GM21786 (cell line): ENCODE data around the gene SH2D3A.
"Not testable (repeated sequence)": the region's sequence is repeated elsewhere in the genome, so short reads cannot be mapped to it uniquely, and the experiment has no call there.

Experiments used
- ATAC-seq: cut with Tn5 transposase; IDR thresholded peaks from one replicate; pipeline ENCODE4 v1.9.1; 2021; ENCODE audit not compliant: unreplicated experiment

SH2D3A gene

DNA sequence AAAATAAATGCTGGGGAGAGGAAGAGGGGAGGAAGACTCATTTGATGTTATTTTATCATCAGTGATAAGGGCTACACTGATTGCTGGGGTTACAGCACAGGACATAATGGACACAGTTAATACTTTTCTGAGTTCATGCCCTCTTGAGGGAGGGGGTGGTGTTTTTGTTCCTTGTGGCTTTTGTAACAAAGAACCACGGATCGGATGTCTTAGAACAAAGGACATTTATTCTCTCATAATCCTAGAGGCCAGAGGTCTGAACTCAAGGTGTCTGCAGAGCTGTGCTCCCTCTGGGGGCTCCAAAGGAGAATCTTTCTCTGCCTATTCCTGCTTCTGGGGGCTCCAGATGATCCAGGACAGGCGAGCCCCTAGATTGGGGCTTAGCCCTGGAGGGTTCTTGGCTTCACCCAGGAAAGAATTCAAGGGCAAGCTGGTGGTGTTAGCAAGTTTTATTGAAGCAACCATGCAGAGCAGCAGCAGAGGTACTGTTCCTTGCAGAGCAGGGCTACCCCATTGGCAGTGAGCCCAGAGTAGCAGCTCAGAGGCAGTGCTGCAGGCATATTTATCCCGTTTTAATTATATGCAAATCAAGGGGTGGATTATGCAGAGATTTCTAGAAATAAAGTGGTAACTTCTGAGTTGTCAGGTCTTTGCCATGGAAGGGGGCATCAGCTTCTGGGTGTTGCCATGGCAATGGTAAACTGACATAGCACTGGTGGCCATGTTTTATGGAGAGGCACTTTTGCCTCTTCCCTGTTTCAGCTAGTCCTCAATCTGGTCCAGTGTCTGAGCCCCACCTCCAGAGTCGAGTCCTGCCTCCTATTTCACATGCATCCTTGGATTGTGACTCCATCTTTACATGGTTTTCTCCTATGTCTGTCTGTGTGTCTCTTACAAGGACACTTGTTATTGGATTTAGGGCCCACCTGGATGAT is 23.2 kb upstream of the SH2D3A start:
- no peak for ATAC-seq

DNA sequence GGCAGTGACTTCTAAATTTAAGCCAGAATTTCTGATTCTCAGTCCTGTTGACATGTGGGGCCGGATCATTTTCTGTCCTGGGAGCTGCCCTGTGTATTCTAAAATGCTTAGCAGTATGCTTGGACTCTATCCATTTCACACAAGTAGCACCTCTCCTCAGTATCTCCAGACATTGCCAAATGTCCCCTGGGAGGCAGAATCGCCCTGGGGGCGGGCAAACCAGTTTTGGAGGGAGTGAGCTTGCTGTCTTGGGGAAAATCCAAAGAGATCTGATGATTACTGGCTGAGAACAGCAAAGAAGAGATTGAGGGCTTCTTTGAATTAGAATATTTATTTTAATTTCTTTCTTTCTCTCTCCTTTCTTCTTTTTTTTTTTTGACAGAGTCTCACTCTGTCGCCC is 21.7 kb upstream of the SH2D3A start:
- no peak for ATAC-seq

DNA sequence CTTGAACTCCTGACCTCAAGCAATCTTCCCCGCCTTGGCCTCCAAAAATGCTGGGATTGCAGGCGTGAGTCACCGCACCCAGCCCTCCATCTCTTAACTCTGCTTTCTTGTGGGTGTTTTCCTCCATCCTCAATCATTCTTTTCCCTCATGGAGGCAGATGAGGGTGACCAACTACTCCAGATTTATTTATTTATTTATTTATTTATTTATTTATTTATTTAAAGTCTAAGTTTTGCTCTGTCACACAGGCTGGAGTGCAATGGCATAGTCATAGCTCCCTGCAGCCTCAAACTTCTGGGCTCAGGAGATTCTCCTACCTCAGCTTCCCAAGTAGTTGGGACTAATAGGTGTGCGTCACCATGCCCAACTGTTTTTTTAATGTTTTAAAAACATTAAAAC is 20.2 kb upstream of the SH2D3A start:
- no peak for ATAC-seq

DNA sequence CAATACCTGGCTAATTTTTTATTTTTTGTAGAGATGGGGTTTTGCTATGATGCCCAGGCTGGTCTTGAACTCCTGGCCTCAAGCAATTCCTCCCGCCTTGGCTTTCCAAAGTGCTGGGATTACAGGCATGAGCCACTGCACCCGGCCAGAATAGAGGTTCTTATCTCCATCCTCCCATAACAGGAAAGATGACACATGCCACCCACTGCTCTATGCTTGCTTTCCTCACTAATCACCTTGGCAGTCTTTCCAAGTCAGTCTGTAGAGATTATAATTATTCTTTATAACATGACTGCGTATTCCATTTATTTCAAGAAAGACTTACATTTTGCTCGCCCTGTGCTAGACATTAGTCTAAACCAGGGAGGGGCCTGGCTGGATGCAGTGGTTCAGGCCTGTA is 12.0 kb upstream of the SH2D3A start:
- ATAC-seq = no peak

DNA sequence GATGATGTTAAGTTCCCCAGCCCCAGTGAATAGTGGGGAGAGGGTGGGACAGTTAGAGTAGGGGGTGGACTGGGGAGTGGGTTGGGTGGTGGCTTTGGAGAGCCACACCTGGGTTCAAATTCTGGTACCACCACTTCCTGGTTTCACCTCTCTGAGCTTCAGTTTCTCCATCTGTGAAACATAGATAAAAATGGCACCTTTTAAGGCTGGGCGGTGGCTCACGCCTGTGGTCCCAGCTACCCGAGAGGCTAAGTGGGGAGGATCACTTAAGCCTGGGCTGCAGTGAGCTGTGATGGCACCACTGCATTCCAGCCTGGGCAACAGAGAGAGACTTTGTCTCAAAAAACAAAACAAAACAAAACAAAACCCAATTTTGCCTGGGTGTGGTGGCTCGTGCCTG is 11.2 kb upstream of the SH2D3A start:
- ATAC-seq = no peak

DNA sequence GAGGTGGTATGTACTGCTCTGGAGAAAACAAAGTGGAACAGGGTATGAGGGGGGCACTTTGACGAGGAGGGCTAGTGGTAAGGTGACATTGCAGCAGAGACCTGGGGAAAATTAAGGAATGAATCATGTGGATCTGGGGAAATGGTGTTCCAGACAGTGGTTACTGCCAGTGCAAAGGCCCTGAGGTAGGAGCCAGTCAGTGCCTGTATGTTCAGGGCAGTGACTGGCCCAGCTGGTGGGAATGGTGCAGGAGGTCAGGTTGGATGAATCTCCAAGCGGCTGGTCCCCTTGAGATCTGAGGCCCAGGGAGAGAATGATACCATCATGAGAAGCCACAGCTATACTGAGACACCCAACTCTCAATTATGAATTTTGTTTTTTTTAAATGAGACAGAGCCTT is 10.2 kb upstream of the SH2D3A start:
- no peak for ATAC-seq

DNA sequence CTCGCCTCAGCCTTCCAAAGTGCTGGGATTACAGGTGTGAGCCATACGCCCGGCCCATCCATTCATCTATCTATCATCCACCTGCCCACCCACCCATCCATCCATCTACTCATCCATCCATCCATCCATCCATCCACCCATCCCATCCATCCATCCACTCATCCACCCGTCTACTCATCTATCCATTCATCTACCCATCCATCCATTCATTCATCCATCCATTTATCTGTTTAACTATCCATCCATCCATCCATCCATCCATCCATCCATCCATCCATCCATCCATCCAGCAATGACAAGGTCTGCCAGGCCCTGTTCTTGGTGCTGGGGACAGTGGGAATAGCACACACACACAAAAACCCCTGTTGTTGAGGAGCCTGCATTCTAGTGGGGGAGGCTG is 9.8 kb upstream of the SH2D3A start:
- ATAC-seq = no peak

DNA sequence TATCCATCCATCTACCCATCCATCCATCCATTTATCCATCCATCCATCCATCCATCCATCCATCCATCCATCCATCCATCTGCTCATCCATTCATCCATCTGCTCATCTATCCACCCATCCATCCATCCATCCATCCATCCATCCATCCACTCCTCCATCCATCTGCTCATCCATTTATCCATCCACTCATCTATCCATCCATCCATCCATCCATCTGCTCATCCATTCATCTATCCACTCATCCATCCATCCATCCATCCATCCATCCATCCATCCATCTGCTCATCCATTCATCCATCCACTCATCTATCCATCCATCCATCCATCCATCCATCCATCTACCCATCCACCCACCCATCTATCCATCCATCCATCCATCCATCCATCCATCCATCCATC is 8.8 kb upstream of the SH2D3A start:
- ATAC-seq = not testable (repeated sequence)

DNA sequence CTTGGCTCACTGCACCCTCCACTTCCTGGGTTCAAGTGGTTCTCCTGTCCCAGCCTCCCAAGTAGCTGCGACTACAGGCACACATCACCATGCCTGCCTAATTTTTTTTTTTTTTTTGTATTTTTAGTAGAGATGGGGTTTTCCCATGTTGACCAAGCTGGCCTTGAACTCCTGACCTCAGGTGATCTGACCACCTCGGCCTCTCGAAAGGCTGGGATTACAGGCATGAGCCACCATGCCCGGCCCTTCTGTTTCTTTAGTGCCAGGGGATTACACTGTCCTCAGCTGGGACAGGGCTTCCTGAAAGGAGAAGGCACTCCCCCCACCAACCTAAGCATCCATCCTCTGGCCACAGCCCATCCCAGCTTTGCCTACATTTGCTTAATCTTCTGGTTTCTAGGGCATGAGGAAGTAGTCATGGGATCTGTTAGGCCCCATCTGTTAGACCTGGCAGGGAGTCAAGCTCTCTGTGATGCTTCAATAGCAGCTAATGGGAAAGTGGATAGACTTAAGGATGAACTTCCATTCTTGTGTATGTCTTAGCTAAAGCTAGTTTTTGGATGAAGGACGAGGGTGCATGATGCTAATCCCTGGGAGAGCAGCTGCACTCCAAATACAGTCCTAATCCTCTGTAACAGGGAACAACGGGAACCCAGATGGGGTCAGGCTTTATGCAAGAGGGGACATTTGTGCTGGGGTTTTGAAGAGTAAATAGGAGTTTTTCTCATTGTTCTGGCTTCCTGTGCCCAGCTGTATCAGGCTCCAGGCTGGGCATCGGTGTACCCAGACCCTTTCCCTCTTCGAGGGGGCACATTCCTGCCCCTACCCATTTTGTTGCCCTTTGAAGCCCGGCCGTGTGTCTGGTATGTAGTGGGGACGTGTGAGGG is 7.8 kb upstream of the SH2D3A start:
- ATAC-seq = no peak

DNA sequence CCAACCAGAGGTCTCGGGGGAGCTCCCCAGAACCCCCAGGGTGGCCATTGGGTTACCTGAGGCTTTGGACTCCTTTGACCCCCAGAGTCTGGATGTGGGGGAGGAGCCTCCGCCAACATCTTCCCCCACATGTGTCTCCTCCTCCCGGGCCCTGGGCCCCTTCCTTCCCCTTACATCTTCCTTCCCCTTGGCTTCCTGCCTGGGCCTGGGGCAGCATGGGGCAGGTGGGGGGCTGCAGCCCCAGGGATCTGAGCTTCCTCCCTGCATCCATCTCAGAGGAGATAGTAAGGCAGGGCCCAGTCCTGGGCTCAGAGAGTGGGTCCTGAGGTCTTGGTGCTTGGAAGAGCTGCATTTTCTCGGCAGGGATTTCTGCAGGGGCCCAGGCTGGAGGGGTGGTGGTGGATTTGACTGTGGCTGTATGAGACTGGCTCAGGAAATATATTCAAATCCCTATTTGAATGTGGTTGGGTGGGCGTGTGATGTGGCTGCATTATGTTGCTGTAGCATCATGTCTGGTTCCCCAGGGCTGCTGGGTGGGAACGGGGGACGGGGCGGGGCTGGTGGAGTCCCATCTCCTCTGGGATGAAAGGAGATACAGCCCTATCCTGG is 6.2 kb upstream of the SH2D3A start:
- ATAC-seq = no peak

DNA sequence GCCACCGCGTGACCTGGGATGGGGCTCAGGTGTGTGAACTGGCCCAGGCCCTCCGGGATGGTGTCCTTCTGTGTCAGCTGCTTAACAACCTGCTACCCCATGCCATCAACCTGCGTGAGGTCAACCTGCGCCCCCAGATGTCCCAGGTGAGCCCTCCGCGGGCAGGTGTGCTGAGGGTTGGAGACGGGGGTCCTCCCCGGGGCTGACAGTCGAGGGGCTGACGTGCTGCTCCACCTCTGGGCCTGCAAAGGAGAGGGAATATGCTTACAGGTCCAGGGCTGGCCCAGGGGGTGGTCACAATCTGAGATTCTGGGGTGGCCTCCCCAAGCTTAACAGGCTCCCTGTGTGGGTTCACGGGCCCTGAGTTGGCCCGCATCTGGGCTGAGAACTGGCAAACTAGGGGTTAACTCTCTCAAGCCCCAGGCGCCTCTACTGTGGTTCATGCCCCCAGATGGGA is 5.7 kb upstream of the SH2D3A start:
- no peak for ATAC-seq

DNA sequence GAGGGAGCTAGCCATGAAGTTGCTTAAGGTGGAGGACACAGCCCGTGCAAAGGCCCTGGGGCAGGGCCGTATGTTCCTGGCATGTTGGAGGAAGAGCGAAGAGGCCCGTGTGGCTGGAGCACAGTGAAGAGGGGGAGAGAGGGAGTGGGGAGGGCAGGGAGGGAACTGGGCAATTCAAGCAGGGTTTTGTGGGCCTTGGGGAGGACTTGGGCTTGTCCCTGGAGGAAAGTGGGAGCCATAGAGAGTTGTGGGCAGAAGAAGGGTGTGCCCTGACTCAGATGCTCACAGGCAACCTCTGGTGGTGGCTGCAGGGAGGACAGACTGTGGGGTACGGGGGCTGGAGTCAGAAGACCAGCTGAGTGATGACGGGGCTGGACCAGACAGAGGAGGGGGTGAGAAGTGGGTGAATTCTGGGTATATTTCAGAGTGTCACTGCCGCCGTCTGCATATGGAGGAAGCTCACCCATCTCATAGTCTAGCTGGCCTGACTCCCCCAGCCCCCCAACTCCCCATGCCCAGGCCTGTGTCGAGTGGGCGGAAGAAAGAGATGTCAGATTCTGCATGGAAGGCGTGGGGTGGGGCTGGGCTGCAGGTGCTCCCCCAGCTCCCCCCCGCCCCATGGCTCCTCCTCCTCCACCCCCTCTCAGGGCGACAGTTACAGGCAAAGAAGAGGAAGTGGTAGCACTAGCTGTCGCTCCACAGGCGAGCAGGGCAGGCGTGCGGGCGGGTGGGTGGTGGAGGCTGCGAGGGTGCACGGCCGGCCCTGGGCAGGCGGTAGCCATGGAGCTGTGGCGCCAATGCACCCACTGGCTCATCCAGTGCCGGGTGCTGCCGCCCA is 5.0 kb upstream of the SH2D3A start, which contains the start of gene VAV1:
Gene VAV1 (plus strand): TSS at position 681 of the 838 bp plus-strand sequence. CDS start 100 bp downstream, at position 781.
- no peak for ATAC-seq

DNA sequence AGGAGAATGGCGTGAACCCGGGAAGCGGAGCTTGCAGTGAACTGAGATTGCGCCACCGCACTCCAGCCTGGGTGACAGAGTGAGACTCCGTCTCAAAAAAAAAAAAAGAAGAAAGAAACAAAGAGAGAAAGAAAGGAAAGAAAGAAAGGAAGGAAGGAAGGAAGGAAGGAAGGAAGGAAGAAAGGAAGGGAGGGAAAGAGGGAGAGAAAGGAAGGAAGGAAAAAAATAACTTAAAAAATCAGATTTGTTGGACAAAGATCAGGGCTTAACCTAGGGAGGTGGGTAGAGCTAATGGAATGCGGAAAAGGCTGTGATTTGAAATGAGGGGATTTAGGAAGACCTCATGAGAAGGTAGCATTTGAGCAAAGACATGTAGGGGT is 4.4 kb upstream of the SH2D3A start:
- ATAC-seq = not testable (repeated sequence)

DNA sequence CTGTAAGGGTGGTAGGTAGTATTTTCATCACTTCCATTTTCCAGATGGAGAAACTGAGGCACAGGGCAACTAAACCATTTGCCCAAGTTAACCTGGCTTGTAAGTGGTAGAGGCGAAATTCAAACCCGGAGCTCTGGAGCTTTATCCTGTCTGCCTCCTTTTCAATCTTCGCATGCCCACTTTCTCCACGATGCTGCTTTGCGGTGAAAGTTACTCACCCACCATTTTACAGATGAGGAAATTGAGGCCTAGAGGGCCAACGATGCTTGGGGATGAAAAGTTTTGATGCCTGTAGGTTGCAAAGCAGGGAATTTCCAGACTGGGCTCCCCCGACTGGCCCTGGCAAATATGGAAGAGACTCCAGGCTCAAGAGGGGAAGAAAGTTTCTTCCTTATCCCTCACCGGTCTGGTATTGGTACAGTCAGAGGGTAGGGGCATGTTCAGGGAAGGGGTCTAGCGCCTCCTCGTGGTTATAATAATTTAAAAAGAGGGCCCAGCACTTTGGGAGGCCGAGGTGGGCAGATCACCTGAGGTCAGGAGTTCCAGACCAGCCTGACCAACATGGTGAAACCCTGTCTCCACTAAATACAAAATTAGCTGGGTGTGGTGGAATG is 1.9 kb upstream of the SH2D3A start:
- ATAC-seq = no peak

DNA sequence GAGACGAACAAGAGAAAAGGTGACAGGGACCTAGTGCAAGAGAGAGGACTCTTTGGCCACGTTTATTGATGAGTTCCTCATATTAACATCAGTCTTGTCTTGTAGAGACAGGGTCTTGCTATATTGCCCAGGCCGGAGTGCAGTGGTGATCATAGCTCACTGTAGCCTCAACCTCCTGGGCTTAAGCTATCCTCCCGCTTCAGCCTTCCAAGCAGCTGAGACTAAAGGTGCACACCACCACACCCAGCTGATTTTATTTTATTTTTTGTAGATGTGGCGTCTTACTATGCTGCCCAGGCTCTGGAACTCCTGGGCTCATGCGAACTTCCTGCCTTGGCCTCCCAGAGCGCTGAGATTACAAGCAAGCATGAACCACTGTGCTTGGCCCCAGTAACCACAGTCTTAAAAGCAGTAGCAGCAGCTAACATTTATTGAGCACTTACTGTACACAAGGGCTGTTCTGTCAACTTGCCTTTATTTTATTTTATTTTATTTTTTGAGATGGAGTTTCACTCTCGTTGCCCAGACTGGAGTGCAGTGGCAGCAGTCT is 1.1 kb upstream of the SH2D3A start:
- ATAC-seq = no peak

DNA sequence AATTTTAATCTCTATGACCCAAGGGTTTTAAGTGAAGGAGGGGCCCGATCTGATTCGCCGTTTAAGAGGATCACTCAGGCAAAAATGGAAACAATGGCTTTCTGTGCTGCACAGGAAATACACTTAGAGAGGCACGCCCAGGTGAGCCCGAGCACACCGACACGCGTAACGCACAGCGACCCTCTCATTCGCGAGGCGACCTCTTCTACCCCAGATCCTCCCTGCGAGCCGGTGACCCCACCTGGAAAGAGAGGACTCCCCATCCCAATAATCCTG is 216 bp downstream of the SH2D3A start:
- peak; percentile 11 for ATAC-seq

DNA sequence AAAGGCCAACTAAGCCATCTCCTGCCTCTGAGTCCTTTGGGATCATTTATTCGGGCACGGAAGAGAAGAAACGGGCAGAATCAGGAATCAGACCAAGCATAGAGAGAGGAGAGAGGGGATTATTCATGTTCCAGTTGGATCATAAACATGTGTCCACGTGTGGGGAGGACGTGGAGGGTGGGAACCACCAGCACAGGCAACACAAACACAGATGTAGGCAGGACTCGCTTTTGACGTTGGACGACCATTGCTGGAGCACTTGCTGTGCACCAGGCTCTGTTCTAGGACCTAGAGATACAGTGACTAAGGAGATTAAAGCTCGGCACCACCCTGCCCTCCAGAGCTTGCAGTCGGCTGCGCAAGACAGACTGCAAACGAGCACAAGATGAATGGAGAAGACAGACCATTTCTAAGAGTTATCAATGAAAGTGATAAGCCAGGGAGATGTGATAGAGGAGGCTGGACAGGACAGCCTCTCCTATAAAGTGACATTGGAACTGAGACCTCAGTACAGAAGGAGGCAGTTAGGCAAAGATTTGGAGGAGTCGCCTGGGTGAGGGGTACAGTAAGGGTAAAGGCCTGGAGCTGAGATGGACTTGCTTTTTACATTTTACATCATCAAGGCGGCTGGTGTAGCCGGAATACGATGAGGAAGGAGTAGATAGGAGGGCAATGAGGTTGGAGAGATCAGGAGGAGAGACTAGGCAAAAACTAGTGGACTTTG is 716 bp downstream of the SH2D3A start:
- ATAC-seq = no peak

DNA sequence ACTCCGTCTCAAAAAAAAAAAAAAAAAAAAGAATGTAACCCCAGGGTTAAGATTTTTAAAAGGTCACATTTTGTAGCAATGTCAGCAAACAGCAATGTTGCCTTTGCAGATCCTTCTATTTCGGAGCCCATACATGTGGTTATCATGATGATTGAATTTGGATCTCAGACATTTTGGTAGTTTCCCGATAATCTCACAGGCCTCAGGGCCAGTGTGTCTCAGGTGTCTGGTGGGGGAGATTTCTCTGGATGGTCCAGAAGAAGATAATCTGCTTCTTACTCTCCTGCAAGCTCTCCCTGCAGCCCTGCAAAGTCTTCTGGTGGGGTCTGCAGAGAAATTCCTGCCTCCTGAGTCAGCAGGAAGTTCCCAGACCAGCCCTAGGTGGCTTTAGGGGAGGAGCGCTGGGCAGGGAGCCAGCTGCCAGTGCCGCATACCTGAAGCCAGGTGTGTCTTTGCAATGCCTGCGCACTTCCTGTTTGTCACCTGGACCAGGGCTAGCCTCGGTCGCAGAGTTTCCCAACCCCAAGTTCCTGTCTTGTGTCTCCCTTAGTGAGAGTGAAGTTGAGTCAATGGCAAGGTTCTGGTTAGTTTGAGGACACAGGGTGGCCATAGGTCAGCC is 1.4 kb downstream of the SH2D3A start:
- ATAC-seq = no peak

DNA sequence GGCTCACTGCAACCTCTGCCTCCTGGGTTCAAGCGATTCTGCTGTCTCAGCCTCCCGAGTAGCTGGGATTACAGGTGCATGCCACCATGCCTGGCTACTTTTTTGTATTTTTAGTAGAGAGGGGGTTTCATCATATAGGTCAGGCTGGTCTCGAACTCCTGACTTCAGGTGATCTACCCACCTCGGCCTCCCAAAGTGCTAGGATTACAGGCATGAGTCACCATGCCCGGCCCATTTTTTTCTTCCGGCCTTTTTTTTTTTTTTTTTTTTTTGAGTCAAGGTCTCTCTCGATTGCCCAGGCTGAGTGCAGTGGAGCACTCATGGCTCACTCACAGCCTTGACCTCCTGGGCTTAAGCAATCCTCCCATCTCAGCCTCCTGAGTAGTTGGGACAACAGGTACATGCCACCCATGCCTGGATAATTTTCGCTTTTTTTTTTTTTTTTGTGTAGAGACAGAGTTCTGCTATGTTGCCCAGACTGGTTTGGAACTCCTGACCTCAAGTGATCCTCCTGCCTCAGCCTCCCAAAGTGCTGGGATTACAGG is 4.9 kb downstream of the SH2D3A start:
- ATAC-seq = not testable (repeated sequence)
